GM12801 (cell line): Measurements from ENCODE around the gene UNC13D.

ENCODE experiments used
- CTCF ChIP-seq: IDR thresholded peaks from one replicate; pipeline ENCODE4 v1.5.1; 2011; ENCODE audit warnings: control low read depth; ENCODE audit not compliant: insufficient read length; ENCODE audit errors: extremely low read depth

The UNC13D gene

GRCh38 chr17:75823257-75824041, 20.8 kb downstream of the UNC13D start:
- TF ChIP-seq CTCF: no peak

- TF ChIP-seq CTCF: no peak
Measured at GRCh38 chr17:75822800-75823166, 21.4 kb downstream of the UNC13D start.

- TF ChIP-seq CTCF: no peak
Measured at GRCh38 chr17:75822119-75822799, 21.9 kb downstream of the UNC13D start.

GRCh38 chr17:75821552-75821951, 22.7 kb downstream of the UNC13D start:
- no peak for TF ChIP-seq CTCF

- TF ChIP-seq CTCF: no peak
Measured at GRCh38 chr17:75820094-75821080, 23.8 kb downstream of the UNC13D start.

- TF ChIP-seq CTCF: no peak
Measured at GRCh38 chr17:75819678-75820077, 24.5 kb downstream of the UNC13D start.

- no peak for TF ChIP-seq CTCF
Measured at GRCh38 chr17:75819116-75819515, 25.1 kb downstream of the UNC13D start.
